Stimulated activated CD4-positive, alpha-beta T cell treated with anti-CD3 and anti-CD28 coated beads, Interleukin-12 subunit alpha, Interleukin-12 subunit beta, amount 100 ng/mL, for 48 hours (primary cell): ENCODE results near the gene CLTA.

Experiments used
- DNase-seq, 3 donors: peaks; one replicate each; pipeline ENCODE4 v3.0.0-alpha.2; 2020; ENCODE audit warnings: low read depth in 2 of 3, low spot score in 1 of 3

Gene CLTA

DNA sequence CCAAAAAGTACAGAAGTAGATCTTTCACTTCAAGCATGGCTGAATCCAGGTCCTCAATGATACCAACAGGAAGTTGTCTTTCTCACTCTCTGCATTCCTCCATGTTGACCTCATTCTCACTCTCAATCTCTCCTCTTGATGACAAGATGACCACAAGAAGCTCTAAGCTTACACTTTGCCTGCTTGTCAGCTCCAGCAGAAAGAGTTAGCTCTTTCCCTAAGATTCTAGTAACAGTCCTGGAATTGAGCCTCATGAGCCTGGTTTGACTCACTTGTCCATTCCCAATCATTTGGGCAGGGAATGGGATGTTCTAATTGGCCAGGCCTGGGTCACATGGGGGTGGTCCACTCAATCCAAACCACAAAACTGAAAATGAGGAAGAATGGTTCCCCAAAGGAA is 3.3 kb upstream of the CLTA start:
- DNase-seq: no peak

DNA sequence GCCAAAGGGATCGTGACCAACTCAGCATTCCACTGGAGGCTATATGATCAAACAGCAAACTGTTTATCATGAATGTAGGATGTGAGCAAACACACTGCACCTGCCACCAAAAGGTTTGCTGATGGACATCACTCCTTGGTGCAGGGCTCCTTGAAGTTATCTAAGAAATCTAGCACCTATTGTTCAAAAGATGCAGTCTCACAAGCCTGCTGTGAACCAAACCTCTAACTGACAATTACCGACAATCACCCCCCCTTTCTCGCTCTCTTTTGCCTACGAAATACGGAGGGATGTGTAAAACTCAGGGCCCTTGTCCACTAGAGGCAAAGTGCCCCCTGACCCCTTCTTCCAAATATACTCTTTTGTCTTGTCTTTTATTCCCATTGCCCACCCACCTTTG is 2.5 kb upstream of the CLTA start:
- DNase-seq: no peak

DNA sequence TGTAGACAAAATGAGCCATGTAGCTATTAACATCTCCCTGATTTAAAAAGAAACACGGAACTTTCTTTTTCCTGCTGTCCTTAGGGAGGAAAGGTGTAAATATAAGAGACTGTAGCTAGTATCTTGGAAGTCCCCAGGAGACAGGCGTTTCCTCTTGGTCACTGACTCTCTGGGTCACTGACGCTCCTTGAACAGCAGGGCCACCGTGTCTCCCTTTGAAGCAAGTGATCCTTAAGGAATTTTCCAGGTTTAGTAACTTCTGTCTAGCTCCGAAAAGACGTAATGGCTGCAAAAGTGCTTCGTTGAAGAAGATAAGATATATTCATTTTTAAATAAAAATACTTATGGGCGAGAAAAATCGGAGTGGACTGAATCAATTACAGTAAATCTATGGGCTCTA is 745 bp upstream of the CLTA start:
- DNase-seq: no peak

DNA sequence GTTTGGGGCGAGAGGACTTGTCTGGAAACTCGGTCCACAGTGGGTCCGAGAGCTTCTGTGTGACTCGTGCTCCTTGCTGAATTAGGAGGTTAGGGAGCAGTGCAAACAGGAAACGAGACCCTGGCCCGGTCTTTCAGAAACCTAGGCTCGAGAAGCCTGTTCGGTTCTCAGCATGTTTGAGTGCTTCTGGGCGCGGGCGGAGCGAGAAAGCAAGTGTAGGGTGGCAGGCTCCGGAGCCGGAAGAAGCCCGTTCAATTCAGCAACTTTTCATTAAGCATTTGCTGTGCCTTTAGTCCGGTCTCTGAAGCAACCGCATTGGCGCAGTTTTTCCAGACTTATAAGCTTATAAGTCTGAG is 547 bp downstream of the CLTA start:
- peak; percentile 12 to 30 (median 19) for DNase-seq

DNA sequence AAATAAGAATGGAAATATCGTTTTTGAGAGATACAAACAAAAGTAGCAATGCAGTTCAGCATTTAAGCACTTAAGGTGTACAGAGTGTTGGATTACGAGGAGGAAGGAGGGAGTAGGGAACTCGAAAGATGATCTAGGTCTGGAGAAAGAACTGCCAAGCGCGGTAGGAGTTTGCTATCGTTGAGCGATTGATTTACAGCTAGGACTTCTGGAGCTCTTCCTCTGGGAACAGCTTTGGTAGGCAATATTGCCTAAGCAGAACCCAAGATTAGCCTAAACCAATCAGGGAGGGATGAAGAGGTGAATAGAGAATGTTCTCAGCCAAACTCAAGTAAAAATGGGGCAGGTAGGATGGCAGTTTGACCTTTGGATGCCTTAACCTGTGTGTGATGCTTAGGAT is 965 bp downstream of the CLTA start:
- DNase-seq: no peak

DNA sequence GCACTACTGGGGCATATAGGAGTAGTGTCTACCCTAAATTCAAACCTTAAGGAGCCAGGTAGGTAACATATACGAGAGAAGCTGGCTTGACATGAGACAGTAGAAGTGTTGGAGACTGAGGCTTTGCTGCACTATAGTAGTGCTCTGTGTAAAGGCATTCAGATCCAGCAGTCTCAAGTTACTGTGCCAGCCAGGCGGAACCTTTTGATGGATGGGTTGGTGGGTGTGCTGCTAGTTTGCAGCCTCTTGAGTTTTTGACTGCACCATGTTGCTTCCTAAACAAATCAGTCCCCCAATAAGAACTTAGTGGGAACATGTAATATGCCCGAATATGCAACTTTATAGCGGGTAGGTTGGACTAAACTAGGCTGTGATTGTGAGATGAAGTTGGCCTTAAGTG is 1.5 kb downstream of the CLTA start:
- no peak for DNase-seq

DNA sequence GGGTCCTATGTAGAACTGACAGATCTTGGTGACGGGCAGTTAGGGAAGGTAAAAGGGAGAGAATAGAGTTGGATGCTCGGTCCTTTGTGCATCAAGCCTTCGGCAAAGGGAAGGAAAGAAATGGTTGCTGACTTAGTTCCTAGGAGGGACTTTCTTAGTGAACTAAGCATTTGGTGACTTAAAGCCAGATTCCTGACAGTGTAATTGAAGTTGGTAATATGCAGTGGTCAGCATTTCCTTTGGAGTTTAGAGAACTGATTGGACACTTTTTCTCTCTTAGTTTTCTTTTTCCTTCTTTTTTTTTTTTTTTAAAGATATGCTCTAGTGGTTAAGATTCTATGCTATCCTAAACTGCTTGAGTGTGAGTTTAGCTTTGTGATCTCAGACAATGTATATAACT is 2.3 kb downstream of the CLTA start:
- no peak for DNase-seq

DNA sequence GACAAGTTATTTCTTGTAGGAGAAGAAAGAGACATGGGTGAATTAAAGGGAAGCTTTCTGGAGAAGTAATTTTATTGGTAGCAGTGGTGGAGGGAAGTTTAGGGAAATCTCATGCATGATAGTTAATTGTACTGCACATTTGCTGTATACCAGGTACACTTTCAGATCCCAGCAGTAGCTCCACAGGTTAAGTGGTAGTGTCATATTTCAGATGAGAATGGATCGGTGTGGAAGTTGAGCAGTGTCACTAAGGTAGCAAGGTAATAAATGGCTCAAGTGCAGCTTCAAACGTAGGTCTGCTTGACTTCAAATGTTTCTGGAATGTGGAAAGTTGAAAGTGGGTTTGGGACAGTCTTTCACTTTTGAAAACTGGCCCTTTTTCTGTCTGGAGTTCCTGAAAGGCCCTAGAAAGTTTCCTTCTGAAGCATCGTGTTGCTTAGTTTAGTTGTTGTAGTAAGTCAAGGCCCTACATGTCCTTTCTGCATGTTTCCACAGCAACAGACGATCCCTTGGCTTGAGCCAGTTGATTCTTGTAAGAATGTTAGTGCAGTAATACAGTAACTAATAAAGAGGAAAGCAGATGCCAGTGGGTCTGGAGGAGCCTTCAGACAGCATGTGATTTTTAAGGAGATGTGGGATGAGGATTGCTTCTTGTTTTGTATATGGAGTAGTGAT is 3.7 kb downstream of the CLTA start:
- DNase-seq: no peak

DNA sequence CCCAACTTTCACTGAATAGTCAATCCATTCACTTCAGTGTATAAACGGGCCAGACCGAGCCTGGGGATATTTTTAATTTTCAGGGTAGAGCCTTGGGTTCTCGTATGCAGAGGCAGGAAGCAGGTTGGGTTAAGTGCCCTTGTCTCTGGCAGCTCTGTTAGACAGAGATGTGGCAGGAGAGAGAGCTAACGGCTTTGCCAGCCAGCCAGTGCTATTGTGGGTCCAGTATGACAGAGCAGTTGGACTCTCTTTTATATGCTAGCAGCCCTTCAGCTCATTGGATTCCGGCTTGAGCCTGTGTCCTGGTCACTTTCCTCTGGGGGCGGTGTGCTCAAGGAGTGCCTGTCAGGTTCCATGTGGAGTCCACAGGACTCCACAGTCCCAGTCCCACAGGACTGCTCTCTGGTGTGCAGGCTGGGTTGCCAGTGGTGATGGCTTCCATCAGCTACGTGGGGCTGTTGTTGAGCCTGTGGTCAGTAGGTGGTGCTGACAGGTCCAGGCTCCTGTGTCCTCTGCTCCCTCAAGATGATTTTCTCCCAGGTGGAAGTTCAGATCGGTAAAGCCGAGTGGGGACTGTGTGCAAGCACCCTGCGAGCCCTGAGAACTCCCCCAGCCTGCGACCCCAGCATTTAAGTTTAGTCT is 14.3 kb downstream of the CLTA start:
- DNase-seq: no peak

DNA sequence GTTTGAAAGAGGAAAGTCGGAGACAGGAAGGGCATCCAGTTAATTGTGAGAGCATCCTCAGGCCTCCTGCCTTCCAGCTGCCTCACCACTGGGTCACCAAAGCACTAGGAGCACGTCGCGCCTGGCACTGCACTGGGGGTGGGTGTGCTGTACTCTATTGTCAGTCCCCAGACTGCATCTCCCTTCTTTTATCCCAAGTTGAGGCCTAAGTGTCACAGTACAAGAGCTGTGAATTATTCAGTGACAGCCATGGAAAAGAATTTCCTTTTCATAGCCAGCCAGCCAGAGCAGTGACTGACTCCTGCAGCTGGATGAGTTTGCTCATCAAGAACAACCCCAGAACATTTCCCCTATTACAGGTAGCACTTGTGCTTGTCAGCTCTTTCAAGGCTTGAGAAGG is 16.3 kb downstream of the CLTA start:
- DNase-seq: no peak

DNA sequence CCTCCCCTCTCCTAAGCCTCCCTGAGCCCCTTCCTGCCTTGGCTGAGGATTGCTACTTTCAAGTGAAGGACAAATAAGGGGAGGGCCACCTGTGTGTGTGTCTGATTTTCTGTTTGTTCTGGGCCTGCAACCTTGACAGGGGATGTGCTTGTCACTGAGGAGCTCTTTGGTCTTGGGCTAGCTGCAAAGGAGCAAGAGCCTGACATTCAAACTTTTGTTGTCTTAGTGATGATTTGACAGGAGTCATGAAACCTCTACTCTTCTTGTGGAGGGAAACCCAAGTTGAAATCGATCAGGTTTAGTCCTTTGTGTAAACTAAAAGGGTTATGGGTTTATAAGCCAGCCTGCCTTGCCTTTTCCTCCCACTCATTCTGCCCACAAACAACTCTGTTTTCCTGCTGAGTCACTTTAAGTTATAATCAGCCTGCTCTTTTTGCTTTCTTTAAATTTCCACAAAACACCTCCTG is 16.9 kb downstream of the CLTA start:
- DNase-seq: no peak

DNA sequence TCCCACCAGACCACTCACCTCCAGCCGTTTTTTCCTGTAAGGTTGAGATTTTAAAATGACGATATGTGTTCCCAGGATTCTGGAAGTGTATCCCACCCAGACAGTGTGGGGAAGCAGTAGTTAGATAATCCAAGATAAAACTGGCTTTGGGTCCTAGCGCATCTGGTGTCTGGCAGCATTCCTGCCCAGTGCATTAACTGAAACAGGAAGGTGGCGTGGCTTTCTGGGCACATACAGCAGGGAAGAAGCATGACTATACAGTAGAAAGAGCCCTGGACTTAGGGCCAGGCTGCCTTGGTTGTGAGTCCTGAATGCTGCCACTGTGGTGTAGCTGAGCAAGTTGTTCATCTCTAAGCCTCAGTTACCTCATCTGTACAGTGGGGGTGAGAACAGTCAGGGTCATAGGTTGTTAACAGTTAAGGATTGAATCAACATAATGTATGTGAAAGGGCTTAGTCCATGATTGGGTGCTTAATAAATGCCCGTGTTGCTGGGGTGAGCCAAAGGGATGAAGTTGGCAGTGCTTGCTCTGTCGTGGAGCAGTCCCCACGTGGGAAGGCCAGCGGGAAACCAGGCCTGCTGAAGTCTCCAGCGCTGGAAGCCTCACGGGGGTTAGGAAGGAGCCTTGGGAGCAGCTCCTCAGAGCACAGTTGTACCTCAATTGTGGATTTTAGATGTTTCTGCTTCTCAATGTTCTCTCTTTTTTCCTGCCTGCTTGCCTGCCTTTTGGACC is 18.0 kb downstream of the CLTA start:
- DNase-seq: no peak

DNA sequence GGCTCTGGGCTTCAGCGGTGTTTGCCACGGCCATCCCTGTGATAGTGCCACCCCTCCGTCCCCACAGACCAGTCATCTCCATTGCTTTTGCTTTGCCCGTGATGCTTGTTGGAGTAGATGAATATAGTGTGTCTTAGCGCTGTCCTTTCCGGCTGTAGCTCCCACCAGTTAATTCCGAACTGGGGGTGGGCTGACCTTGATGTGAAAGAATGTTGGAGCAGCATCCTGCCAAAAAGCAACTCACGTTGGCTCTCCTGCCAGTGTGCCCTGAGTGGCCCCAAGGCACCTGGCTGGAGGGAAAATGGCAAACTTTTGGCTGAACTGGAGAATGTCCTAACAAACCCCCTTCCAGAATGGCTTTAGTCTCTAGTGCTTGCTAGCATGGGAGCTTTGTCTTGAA is 20.0 kb downstream of the CLTA start:
- DNase-seq: no peak

DNA sequence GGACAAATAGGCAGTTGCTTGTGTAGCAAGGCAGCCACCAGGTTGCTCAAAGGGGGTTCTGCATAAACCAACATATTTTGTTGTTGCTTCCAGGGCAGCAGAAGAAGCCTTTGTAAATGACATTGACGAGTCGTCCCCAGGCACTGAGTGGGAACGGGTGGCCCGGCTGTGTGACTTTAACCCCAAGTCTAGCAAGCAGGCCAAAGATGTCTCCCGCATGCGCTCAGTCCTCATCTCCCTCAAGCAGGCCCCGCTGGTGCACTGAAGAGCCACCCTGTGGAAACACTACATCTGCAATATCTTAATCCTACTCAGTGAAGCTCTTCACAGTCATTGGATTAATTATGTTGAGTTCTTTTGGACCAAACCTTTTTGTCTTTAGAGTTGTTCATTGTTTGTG is 20.8 kb downstream of the CLTA start:
- no peak for DNase-seq

DNA sequence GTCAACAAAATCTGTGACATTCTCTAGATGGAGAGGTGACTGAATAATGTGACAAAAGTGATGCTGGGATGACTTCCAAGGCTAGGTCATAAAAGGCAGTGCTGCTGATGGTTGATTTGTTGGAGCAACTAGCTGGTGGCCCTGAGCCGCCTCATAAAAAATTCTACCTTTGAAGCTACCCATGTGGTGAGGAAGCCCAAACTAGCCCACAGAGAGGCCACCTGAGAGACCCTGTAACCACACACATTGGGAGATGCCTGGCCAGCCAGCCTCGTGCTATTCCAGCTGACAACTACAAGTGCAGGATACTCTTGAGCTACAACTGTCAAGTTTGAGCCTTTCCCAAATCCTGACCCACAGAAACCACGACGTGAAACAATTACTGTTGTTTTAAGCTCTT is 22.7 kb downstream of the CLTA start:
- DNase-seq: no peak

DNA sequence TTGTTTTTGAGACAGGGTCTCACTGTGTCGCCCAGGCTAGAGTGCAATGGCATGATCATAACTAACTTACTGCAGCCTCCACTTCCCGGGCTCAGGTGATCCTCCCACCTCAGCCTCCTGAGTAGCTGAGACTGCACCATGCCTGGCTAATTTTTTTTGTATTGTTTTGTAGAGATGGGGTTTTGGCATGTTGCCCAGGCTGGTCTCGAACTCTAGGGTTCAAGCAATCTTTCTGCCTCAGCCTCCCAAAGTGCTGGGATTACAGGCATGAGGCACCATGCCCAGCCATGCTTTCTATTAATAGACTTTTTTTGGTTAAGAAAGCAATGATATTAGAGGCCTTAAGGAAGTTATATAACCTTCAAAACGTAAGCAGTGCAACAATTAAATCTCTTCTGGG is 23.3 kb downstream of the CLTA start:
- no peak for DNase-seq

DNA sequence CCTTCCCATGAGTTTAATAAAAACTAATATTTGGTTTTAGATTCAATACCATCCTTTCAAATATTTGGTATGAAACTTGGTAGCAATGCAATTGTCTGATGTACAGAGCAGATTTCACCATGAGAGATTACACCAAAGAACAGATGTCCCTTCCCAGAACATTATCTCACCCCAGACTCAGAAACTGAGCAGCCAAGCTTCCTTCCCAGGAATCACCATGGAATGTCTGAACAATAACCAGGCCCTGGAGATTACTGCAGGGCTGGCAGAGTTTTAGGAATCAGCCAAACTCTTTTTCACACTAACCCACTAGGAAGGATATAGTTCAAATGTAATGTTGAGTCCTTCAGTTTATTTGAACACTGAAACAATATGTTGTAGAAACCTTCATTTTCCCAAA is 23.9 kb downstream of the CLTA start:
- DNase-seq: no peak

DNA sequence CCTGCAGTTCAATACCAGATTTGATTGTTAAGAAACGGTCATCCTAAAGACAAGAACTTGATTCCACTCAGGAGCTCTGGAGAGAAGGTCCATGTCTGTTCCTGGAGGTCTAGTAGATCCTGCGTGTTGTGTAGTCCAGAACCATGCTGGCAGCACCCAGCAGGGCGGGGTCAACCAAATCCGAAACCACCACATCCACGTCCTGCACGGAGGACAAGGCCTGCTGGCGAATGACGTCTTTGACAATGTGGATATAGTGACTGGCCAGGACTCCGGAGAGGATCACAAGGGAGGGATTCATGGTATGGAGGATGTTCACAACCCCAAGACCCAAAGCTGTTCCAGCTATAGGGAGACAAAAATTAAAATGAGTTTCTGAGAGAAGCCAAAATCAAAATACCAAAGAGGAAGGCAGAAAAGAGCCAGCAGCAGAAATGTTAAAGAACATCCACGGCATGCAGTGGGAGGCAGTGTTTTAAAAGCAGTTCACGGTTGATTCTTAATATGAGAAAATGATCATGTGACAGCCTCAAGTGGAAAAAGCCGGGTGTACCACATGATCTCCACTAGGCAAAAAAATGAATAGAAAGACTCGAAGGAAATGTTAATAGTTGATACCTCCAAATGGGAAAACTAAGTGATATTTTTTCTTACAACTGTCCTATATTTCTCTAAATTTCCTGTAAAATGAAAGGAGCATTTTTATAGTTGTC is 26.7 kb downstream of the CLTA start:
- no peak for DNase-seq

DNA sequence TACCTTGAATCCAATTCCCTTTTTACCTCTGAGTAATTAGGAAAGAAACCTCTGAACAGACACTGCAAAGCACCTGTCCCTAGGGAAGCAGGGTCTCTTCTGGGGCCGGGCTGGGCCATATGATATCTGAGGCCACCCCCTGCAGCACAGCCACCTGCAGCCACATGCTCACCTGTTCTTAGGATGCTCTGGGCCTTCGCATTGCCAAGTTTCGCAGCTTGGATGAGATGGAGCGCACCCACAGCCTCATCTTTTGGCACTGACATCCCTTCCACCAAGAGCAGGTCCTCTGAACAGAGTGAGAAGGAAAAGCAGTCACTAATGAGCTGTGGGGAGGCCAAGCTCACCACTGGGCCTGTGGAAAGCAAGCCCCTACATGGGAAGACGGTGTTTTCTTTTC is 27.3 kb downstream of the CLTA start:
- no peak for DNase-seq

DNA sequence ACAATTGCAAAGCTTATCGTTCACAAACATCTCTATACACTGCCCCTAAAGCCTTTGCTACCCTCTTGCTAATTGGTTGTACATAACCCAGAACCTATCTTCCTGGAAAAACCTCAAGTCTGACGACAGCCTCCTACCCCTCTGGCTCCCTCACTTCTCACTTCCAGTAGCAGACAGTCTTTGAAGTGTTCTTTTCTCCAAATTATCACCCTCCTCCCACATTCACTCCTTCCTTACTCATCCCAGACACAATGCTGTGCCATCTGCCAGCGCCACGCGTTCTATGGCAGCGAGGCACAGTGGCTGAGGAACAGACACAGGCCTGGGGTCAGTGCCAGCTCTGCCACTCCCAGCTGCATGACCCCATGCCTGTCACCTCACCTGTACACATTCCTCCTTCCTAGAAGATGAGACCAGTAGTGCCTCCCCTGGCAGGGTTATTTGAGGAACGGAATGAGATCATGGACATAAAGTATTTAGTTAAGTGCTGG is 27.7 kb downstream of the CLTA start:
- no peak for DNase-seq

DNA sequence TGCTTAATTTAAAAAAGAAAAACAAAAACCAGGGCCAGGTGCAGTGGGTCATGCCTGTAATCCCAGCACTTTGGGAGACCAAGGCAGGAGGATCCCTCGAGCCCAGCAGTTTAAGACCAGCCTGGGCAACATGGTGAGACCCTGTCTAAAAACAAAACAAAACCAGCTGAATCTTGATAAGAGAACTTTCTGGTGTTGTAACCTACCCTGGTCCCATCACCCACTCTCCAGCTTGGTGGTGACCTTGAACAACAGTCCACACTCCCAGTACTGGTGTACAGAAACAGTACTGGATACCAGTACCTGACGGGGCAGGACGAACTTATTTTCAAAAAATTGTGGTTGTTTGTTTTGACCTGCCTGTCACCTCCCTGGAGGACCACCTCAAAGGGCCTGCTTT is 30.9 kb downstream of the CLTA start:
- DNase-seq: no peak

DNA sequence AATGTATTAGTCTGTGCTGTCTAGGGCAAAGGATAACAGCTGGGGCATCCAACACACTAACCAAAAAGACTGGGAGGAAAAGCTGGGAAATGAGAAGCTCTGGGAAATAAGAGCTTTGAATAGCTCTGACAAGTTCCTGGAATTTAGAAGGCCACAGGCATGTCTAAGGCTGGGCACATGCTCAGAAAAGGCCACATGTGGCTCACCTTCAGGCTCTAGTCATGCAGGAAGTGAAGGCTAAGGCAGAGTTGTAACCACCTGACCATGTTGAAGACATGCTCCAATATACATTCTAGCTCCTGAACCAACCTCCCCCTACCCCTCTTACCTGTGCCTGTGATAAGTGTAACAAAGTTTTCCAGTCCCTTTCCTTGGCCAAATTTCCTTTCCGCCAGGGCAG is 31.7 kb downstream of the CLTA start:
- no peak for DNase-seq
